H9 (cell line): ENCODE results near the gene ADCY5. TPM values are rescaled to one million over a fixed set of nuclear protein-coding genes. Genes with fewer than 3 reads are reported as not detected.

Experiments used
- DNase-seq: peaks from one replicate; pipeline ENCODE4 v3.0.0-alpha.2; 2017
- H2AFZ ChIP-seq: one replicate; pipeline ENCODE4 v1.6.1; 2013; ENCODE audit warnings: mild to moderate bottlenecking, low read length, control low read depth, moderate library complexity
- H2AK5ac ChIP-seq: 2 replicates; pipeline ENCODE4 v1.6.1; 2013; ENCODE audit warnings: low read length, control low read depth, mixed read lengths; ENCODE audit not compliant: insufficient read length
- H2BK120ac ChIP-seq: one replicate; pipeline ENCODE4 v1.6.1; 2013; ENCODE audit warnings: low read depth, mild to moderate bottlenecking, low read length, control low read depth, inconsistent platforms; ENCODE audit not compliant: poor library complexity, severe bottlenecking
- H2BK12ac ChIP-seq: 2 replicates; pipeline ENCODE4 v1.6.1; 2013; ENCODE audit warnings: low read length, control low read depth, mixed read lengths, low read depth; ENCODE audit not compliant: insufficient read length
- H2BK15ac ChIP-seq: 2 replicates; pipeline ENCODE4 v1.6.1; 2013; ENCODE audit warnings: low read depth, low read length, control low read depth
- H2BK20ac ChIP-seq: one replicate; pipeline ENCODE4 v1.6.1; 2013; ENCODE audit warnings: low read depth, mild to moderate bottlenecking, low read length, control low read depth, inconsistent platforms; ENCODE audit not compliant: poor library complexity, severe bottlenecking
- H2BK5ac ChIP-seq: 2 replicates; pipeline ENCODE4 v1.6.1; 2013; ENCODE audit warnings: low read length, control low read depth, mixed read lengths; ENCODE audit not compliant: insufficient read length
- H3K14ac ChIP-seq: 2 replicates; pipeline ENCODE4 v1.6.1; 2013; ENCODE audit warnings: low read length, control low read depth; ENCODE audit not compliant: insufficient read depth
- H3K18ac ChIP-seq: 2 replicates; pipeline ENCODE4 v1.6.1; 2013; ENCODE audit warnings: low read depth, mild to moderate bottlenecking, mixed read lengths, low read length, control low read depth; ENCODE audit not compliant: insufficient read length
- H3K23ac ChIP-seq: 2 replicates; pipeline ENCODE4 v1.6.1; 2013; ENCODE audit warnings: low read length, control low read depth, mixed read lengths, low read depth; ENCODE audit not compliant: insufficient read length
- H3K23me2 ChIP-seq: 2 replicates; pipeline ENCODE4 v1.6.1; 2013; ENCODE audit warnings: low read depth, mild to moderate bottlenecking, mixed read lengths, low read length, control low read depth; ENCODE audit not compliant: insufficient read length, poor library complexity, severe bottlenecking
- H3K27ac ChIP-seq: 2 replicates; pipeline ENCODE4 v1.5.1; 2013; ENCODE audit warnings: low read length, control low read depth, mixed read lengths, low read depth; ENCODE audit not compliant: insufficient read length
- H3K27me3 ChIP-seq: 2 replicates; pipeline ENCODE4 v1.6.1; 2013; ENCODE audit warnings: low read length, control low read depth, inconsistent platforms; ENCODE audit not compliant: insufficient read depth
- H3K4ac ChIP-seq: 2 replicates; pipeline ENCODE4 v1.6.1; 2013; ENCODE audit warnings: low read depth, mild to moderate bottlenecking, control low read depth, inconsistent platforms, low read length, moderate library complexity
- H3K4me1 ChIP-seq: 2 replicates; pipeline ENCODE4 v1.6.1; 2013; ENCODE audit warnings: low read length, control low read depth, inconsistent platforms; ENCODE audit not compliant: insufficient read depth
- H3K4me2 ChIP-seq: 2 replicates; pipeline ENCODE4 v1.6.1; 2013; ENCODE audit warnings: low read length, control low read depth, mixed read lengths; ENCODE audit not compliant: insufficient read length, insufficient read depth
- H3K56ac ChIP-seq: 2 replicates; pipeline ENCODE4 v1.6.1; 2013; ENCODE audit warnings: low read depth, mild to moderate bottlenecking, mixed read lengths, low read length, control low read depth; ENCODE audit not compliant: insufficient read length
- H3K79me1 ChIP-seq: 2 replicates; pipeline ENCODE4 v1.6.1; 2013; ENCODE audit warnings: low read depth, mild to moderate bottlenecking, moderate library complexity, low read length, control low read depth, inconsistent platforms; ENCODE audit not compliant: insufficient read depth, poor library complexity, severe bottlenecking
- H3K79me2 ChIP-seq: 2 replicates; pipeline ENCODE4 v1.6.1; 2013; ENCODE audit warnings: low read length, control low read depth, inconsistent platforms; ENCODE audit not compliant: insufficient read depth
- H3K9ac ChIP-seq: 2 replicates; pipeline ENCODE4 v1.6.1; 2013; ENCODE audit warnings: low read length, control low read depth, mixed read lengths; ENCODE audit not compliant: insufficient read length; ENCODE audit errors: extremely low read depth
- H3K9me3 ChIP-seq: one replicate; pipeline ENCODE4 v1.6.1; 2013; ENCODE audit warnings: low read depth, low read length, inconsistent platforms; ENCODE audit not compliant: control insufficient read depth
- H3T11ph ChIP-seq: one replicate; pipeline ENCODE4 v1.6.1; 2013; ENCODE audit warnings: mild to moderate bottlenecking, low read length, control low read depth, inconsistent platforms
- H4K20me1 ChIP-seq: one replicate; pipeline ENCODE4 v1.6.1; 2013; ENCODE audit not compliant: control insufficient read depth, insufficient read length, insufficient read depth
- H4K5ac ChIP-seq: 2 replicates; pipeline ENCODE4 v1.6.1; 2013; ENCODE audit warnings: low read depth, mild to moderate bottlenecking, mixed read lengths, low read length, control low read depth; ENCODE audit not compliant: insufficient read length
- H4K8ac ChIP-seq: replicated peaks from 2 replicates; pipeline ENCODE4 v1.6.1; 2013; ENCODE audit warnings: low read length, control low read depth, mixed read lengths, low read depth; ENCODE audit not compliant: insufficient read length
- H4K91ac ChIP-seq: 2 replicates; pipeline ENCODE4 v1.6.1; 2013; ENCODE audit warnings: low read depth, mild to moderate bottlenecking, moderate library complexity, mixed read lengths, low read length, control low read depth; ENCODE audit not compliant: insufficient read length
- H3K27ac Mint-ChIP-seq, 3 experiments: 2 replicates in 2 of 3; 3 replicates in 1 of 3; pipeline ENCODE4 v1.8.0; 2020 to 2021; ENCODE audit warnings: mixed read lengths in 3 of 3, mild to moderate bottlenecking in 1 of 3, moderate library complexity in 1 of 3
- H3K27me3 Mint-ChIP-seq: 2 replicates; pipeline ENCODE4 v1.8.0; 2021; ENCODE audit warnings: low read depth, mild to moderate bottlenecking, moderate library complexity, mixed read lengths
- H3K36me3 Mint-ChIP-seq, 3 experiments: 2 replicates in 2 of 3; 3 replicates in 1 of 3; pipeline ENCODE4 v1.8.0; 2020 to 2021; ENCODE audit warnings: low read depth in 3 of 3, mixed read lengths in 3 of 3; ENCODE audit not compliant: insufficient read depth in 1 of 3
- H3K4me1 Mint-ChIP-seq, 2 experiments: 2 replicates each; pipeline ENCODE4 v1.8.0; 2020; ENCODE audit warnings: mixed read lengths in 2 of 2
- H3K4me3 Mint-ChIP-seq, 2 experiments: 2 replicates in 1 of 2; 3 replicates in 1 of 2; pipeline ENCODE4 v1.8.0; 2020 to 2021; ENCODE audit warnings: mild to moderate bottlenecking in 2 of 2, mixed read lengths in 2 of 2, moderate library complexity in 1 of 2
- H3K9me3 Mint-ChIP-seq, 2 experiments: 2 replicates in 1 of 2; 3 replicates in 1 of 2; pipeline ENCODE4 v1.8.0; 2020; ENCODE audit warnings: mild to moderate bottlenecking in 2 of 2, mixed read lengths in 2 of 2, moderate library complexity in 1 of 2
- CTCF ChIP-seq: fragments of 200-600 bp; sonication (generic); conservative IDR thresholded peaks from 3 replicates; pipeline ENCODE4 v1.8.0; 2021; ENCODE audit warnings: antibody characterized with exemption, mild to moderate bottlenecking
- WGBS: extraction: QIAGEN DNeasy Blood & Tissue Kit; methylation state at CpG from one replicate; pipeline ENCODE4 v1.1.7; 2013; ENCODE audit warnings: missing lambda C conversion rate, low lambda C conversion rate, mixed read lengths; ENCODE audit not compliant: insufficient read length; ENCODE audit errors: extremely low coverage; 5-methylcytosine and 5-hydroxymethylcytosine counted together
- long read RNA-seq: library from polyadenylated mRNA; unstranded; transcript quantifications from one replicate; pipeline ENCODE4 v2.0.0, GENCODE V29; 2020
- total RNA-seq: library from RNA; stranded (reverse); gene quantifications from 2 replicates; pipeline ENCODE4 v1.2.1, GENCODE V29; 2021

ADCY5 gene
- total RNA-seq = 5.0 and 6.1 TPM in 2 replicates
- long read RNA-seq, partial matches to known transcripts = 27 of 53 reads
- long read RNA-seq, other reads (novel, unspliced or antisense) = 26 of 53 reads

- Histone ChIP-seq H2BK12ac (no peak within 1 kb of the TSS), H3K4ac (no peak within 1 kb of the TSS), H3K18ac (no peak within 1 kb of the TSS), H3K79me1 (no peaks in the 10 kb centered on the region), H3K14ac (no peak within 1 kb of the TSS), H3K23me2 (peaks cover 9% of the 10 kb centered on the region), H2BK5ac (no peak within 1 kb of the TSS), H3K9me3 (no peaks in the 10 kb centered on the region), H2BK15ac (no peak within 1 kb of the TSS), H3K27me3 (peaks cover 9% of the 10 kb centered on the region; the same call in 1 of the 2 replicates), H3K27ac (no peak within 1 kb of the TSS), H4K8ac (no peak within 1 kb of the TSS), H4K91ac (no peak within 1 kb of the TSS), H3T11ph (no peak within 1 kb of the TSS), H3K4me1 (no peaks in the 10 kb centered on the region), H2BK120ac (no peak within 1 kb of the TSS), H3K4me2 (peak within 1 kb of the TSS; percentile 58), H3K79me2 (no peaks in the 10 kb centered on the region), H3K9ac (no peak within 1 kb of the TSS), H4K5ac (no peak within 1 kb of the TSS), H2AK5ac (no peak within 1 kb of the TSS), H4K20me1 (no peaks in the 10 kb centered on the region), H3K23ac (no peak within 1 kb of the TSS), H2AFZ (no peak within 1 kb of the TSS), H3K56ac (no peak within 1 kb of the TSS), H2BK20ac (no peak within 1 kb of the TSS)
- Mint-ChIP-seq H3K4me3 (peak within 1 kb of the TSS; percentile 61 to 81), H3K27me3 (peaks cover 73% of the 10 kb centered on the region), H3K27ac (no peak within 1 kb of the TSS), H3K9me3 (0 out of 5 replicates have a peak, but pooled peaks cover 0 to 2% of the 10 kb centered on the region in 2 experiments), H3K4me1 (peaks cover 11 to 21% of the 10 kb centered on the region in 2 experiments), H3K36me3 (no peaks in the 10 kb centered on the region; a peak in 1 of 7 replicates)
- WGBS = no CpG with 5 or more reads among the region's 67 CpGs
- DNase-seq = peak; percentile 59
- TF ChIP-seq CTCF = no peak
Observed at GRCh38 chr3:123448536-123449101, at the start of gene ADCY5. Gene ADCY5, minus strand, starts transcription at chr3:123449090. Its CDS starts 545 bp downstream, at chr3:123448545.
